MM.1S (cell line): ENCODE data around the gene CLEC16A.

ENCODE experiments used
- DNase-seq: peaks from one replicate; pipeline ENCODE4 v3.0.0-alpha.2; 2015
- H2AFZ ChIP-seq: fragments of 300-600 bp; sonication (generic); 2 replicates; pipeline ENCODE4 v1.6.0; 2016; ENCODE audit warnings: antibody characterized with exemption, low read length
- H3F3A ChIP-seq: fragments of 300-600 bp; sonication (generic); 2 replicates; pipeline ENCODE4 v1.6.1; 2016; ENCODE audit warnings: mild to moderate bottlenecking, antibody characterized with exemption, low read length, moderate library complexity, mixed read lengths; ENCODE audit not compliant: insufficient read depth
- H3K27ac ChIP-seq: fragments of 300-600 bp; sonication (generic); 2 replicates; pipeline ENCODE4 v1.5.1; 2016; ENCODE audit warnings: mild to moderate bottlenecking, low read length
- H3K27me3 ChIP-seq: fragments of 300-600 bp; sonication (generic); replicated peaks from 2 replicates; pipeline ENCODE4 v1.6.0; 2016; ENCODE audit warnings: low read length; ENCODE audit not compliant: insufficient read depth
- H3K36me3 ChIP-seq: fragments of 300-600 bp; sonication (generic); replicated peaks from 2 replicates; pipeline ENCODE4 v1.6.1; 2016; ENCODE audit warnings: mild to moderate bottlenecking, low read length, mixed read lengths; ENCODE audit not compliant: insufficient read depth
- H3K4me1 ChIP-seq: fragments of 300-600 bp; sonication (generic); 2 replicates; pipeline ENCODE4 v1.6.1; 2016; ENCODE audit warnings: low read length, mixed read lengths
- H3K4me2 ChIP-seq: fragments of 300-600 bp; sonication (generic); 2 replicates; pipeline ENCODE4 v1.6.0; 2016; ENCODE audit warnings: low read depth, low read length
- H3K4me3 ChIP-seq: fragments of 300-600 bp; sonication (generic); 2 replicates; pipeline ENCODE4 v1.5.1; 2016; ENCODE audit warnings: low read length, mixed read lengths
- H3K79me2 ChIP-seq: fragments of 300-600 bp; sonication (generic); 2 replicates; pipeline ENCODE4 v1.6.1; 2016; ENCODE audit warnings: mixed run types, low read length, mixed read lengths
- H3K9ac ChIP-seq: fragments of 300-600 bp; sonication (generic); 2 replicates; pipeline ENCODE4 v1.6.1; 2016; ENCODE audit warnings: low read length, mixed read lengths
- H3K9me2 ChIP-seq: fragments of 300-600 bp; sonication (generic); replicated peaks from 2 replicates; pipeline ENCODE4 v1.6.1; 2016; ENCODE audit warnings: mild to moderate bottlenecking, low read length, mixed read lengths; ENCODE audit not compliant: insufficient read depth
- H3K9me3 ChIP-seq: fragments of 300-600 bp; sonication (generic); replicated peaks from 2 replicates; pipeline ENCODE4 v1.6.1; 2016; ENCODE audit warnings: mild to moderate bottlenecking, low read length, mixed read lengths; ENCODE audit not compliant: insufficient read depth
- H4K20me1 ChIP-seq: fragments of 300-600 bp; sonication (generic); 2 replicates; pipeline ENCODE4 v1.6.1; 2016; ENCODE audit warnings: mild to moderate bottlenecking, low read length, moderate library complexity, mixed read lengths; ENCODE audit not compliant: insufficient read depth
- CTCF ChIP-seq: fragments of 300-600 bp; sonication (generic); IDR thresholded peaks from 2 replicates; pipeline ENCODE4 v1.5.1; 2016; ENCODE audit warnings: antibody characterized with exemption, low read length, mixed read lengths
- EZH2 ChIP-seq: fragments of 300-600 bp; sonication (generic); optimal IDR thresholded peaks from 2 replicates; pipeline ENCODE3; 2017; ENCODE audit warnings: low read depth, mild to moderate bottlenecking, antibody characterized with exemption, low read length, mixed read lengths
- EZH2phosphoT487 ChIP-seq: fragments of 300-600 bp; sonication (generic); IDR thresholded peaks from 2 replicates; pipeline ENCODE4 v1.6.1; 2018; ENCODE audit warnings: antibody characterized with exemption, low read length

Gene CLEC16A

GRCh38 chr16:10980813-10981212 lies 36.4 kb downstream of the CLEC16A start:
- Histone ChIP-seq H3K27me3 (no peaks in the 10 kb centered on the region), H3K4me1 (peaks cover 14% of the 10 kb centered on the region), H3K9ac (no peak overlapping the region), H3K9me3 (no peaks in the 10 kb centered on the region), H2AFZ (no peak overlapping the region), H3K4me2 (no peak overlapping the region), H3K9me2 (no peaks in the 10 kb centered on the region), H3K27ac (no peak overlapping the region), H3K79me2 (no peaks in the 10 kb centered on the region), H4K20me1 (no peaks in the 10 kb centered on the region), H3K36me3 (no peaks in the 10 kb centered on the region), H3F3A (peaks cover 9% of the 10 kb centered on the region; the same call in 1 of the 2 replicates), H3K4me3 (no peak overlapping the region)
- no peak for TF ChIP-seq EZH2phosphoT487
- TF ChIP-seq EZH2, result no peak
- TF ChIP-seq CTCF, result no peak
- DNase-seq, result no peak

GRCh38 chr16:10981697-10982216 lies 37.4 kb downstream of the CLEC16A start:
- no peaks in the 10 kb centered on the region for H3K27me3 ChIP-seq
- no peaks in the 10 kb centered on the region for H3K79me2 ChIP-seq
- peaks cover 9% of the 10 kb centered on the region; the same call in 1 of the 2 replicates for H3F3A ChIP-seq
- H3K27ac ChIP-seq, result no peak overlapping the region
- no peak overlapping the region for H3K9ac ChIP-seq
- no peaks in the 10 kb centered on the region for H3K36me3 ChIP-seq
- TF ChIP-seq EZH2, result no peak
- peak; percentile 51 for TF ChIP-seq CTCF
- no peak for TF ChIP-seq EZH2phosphoT487
- no peaks in the 10 kb centered on the region for H4K20me1 ChIP-seq
- no peak overlapping the region for H3K4me3 ChIP-seq
- H3K4me1 ChIP-seq, result peaks cover 14% of the 10 kb centered on the region
- no peaks in the 10 kb centered on the region for H3K9me3 ChIP-seq
- no peak overlapping the region for H3K4me2 ChIP-seq
- no peak overlapping the region for H2AFZ ChIP-seq
- no peaks in the 10 kb centered on the region for H3K9me2 ChIP-seq
- peak; percentile 31 for DNase-seq

GRCh38 chr16:10982465-10983150 lies 38.2 kb downstream of the CLEC16A start:
- no peaks in the 10 kb centered on the region for H3K36me3 ChIP-seq
- TF ChIP-seq EZH2 (no peak), EZH2phosphoT487 (no peak), CTCF (no peak)
- H3K27ac ChIP-seq, result no peak overlapping the region
- no peak overlapping the region for H2AFZ ChIP-seq
- H3K4me2 ChIP-seq, result no peak overlapping the region
- no peaks in the 10 kb centered on the region for H4K20me1 ChIP-seq
- no peaks in the 10 kb centered on the region for H3K79me2 ChIP-seq
- no peak for DNase-seq
- no peaks in the 10 kb centered on the region for H3K9me2 ChIP-seq
- H3K4me3 ChIP-seq, result no peak overlapping the region
- peaks cover 14% of the 10 kb centered on the region for H3K4me1 ChIP-seq
- no peak overlapping the region for H3K9ac ChIP-seq
- H3F3A ChIP-seq, result peaks cover 9% of the 10 kb centered on the region; the same call in 1 of the 2 replicates
- H3K27me3 ChIP-seq, result no peaks in the 10 kb centered on the region
- no peaks in the 10 kb centered on the region for H3K9me3 ChIP-seq
